Lower leg skin (tissue), 4 donors: ENCODE measurements around the gene CLEC3A. TPM values are rescaled to one million over a fixed set of nuclear protein-coding genes. Genes with fewer than 3 reads are reported as not detected.
A peak's percentile ranks its signal among the peaks of the same experiment; 100 is the strongest.

Source experiments
- DNase-seq, 2 donors: peaks; one replicate each; pipeline ENCODE4 v3.0.0-alpha.2; 2019; ENCODE audit warnings: low spot score in 2 of 2
- H3K4me3 ChIP-seq: fragments of 200-600 bp; sonication (generic); 2 replicates; pipeline ENCODE4 v1.5.1; 2017; ENCODE audit warnings: mild to moderate bottlenecking, low read depth; ENCODE audit not compliant: poor library complexity, severe bottlenecking
- CTCF ChIP-seq, 3 donors: fragments of 450-650 bp; IDR thresholded peaks; one replicate each; pipeline ENCODE4 v1.5.1; 2016; ENCODE audit warnings: antibody characterized with exemption in 3 of 3, mild to moderate bottlenecking in 3 of 3, moderate library complexity in 2 of 3
- POLR2A ChIP-seq, 2 donors: fragments of 450-650 bp; IDR thresholded peaks; one replicate each; pipeline ENCODE4 v1.6.1; 2016 to 2017; ENCODE audit warnings: antibody characterized with exemption in 2 of 2, mild to moderate bottlenecking in 1 of 2, moderate library complexity in 1 of 2
- WGBS, 2 donors: methylation state at CpG; one replicate each; pipeline ENCODE4 v1.1.5; 2018; 5-methylcytosine and 5-hydroxymethylcytosine counted together
- intact Hi-C: fragments of 100-400 bp; cut with DNase I; formaldehyde crosslinking; loops from one replicate; pipeline ENCODE4 v1.15.0; 2023; ENCODE audit warnings: low total_unique reads
- total RNA-seq, 4 donors: library from RNA; depleted of rRNA; stranded (reverse); fragments of >200 nt; gene quantifications; one replicate each; pipeline ENCODE4 v1.1.0, GENCODE V29; 2016

Gene CLEC3A
- total RNA-seq, 4 donors from 2014 or later = not detected

- WGBS, 2 donors = 93 to 94% methylated on average over 7 of the region's 7 CpGs
- intact Hi-C loops = no loop called here
- no peak for DNase-seq
- TF ChIP-seq CTCF (IDR thresholded peaks at IDR 0.05) (no peak), POLR2A (IDR thresholded peaks at IDR 0.05) (no peak)
- H3K4me3 ChIP-seq = no peak overlapping the region
These were observed 26.4 kb upstream of the CLEC3A start for GRCh38 chr16:77995843-77996455.

GRCh38 chr16:77998350-77999023 lies 23.9 kb upstream of the CLEC3A start:
- no peak for DNase-seq
- TF ChIP-seq CTCF (IDR thresholded peaks at IDR 0.05) (no peak), POLR2A (IDR thresholded peaks at IDR 0.05) (no peak)
- H3K4me3 ChIP-seq = no peak overlapping the region
- intact Hi-C loops = no loop called here
- 49 to 57% methylated on average over 10 of the region's 10 CpGs for WGBS, 2 donors

GRCh38 chr16:78001451-78002025 lies 20.8 kb upstream of the CLEC3A start:
- H3K4me3 ChIP-seq = no peak overlapping the region
- WGBS, 2 donors = 66 to 69% methylated on average over 4 of the region's 4 CpGs
- DNase-seq = no peak
- intact Hi-C loops = no loop called here
- TF ChIP-seq CTCF (IDR thresholded peaks at IDR 0.05) (no peak), POLR2A (IDR thresholded peaks at IDR 0.05) (no peak)

GRCh38 chr16:78002915-78003538 lies 19.3 kb upstream of the CLEC3A start:
- TF ChIP-seq CTCF (IDR thresholded peaks at IDR 0.05) = peak in 1 of 3 donors; percentile 68
- TF ChIP-seq POLR2A (IDR thresholded peaks at IDR 0.05) = no peak
- DNase-seq = peak; percentile 73 to 94
- intact Hi-C loops = no loop called here
- no peak overlapping the region for H3K4me3 ChIP-seq
- 15 to 16% methylated on average over 11 of the region's 11 CpGs for WGBS, 2 donors

- no peak overlapping the region for H3K4me3 ChIP-seq
- TF ChIP-seq POLR2A (IDR thresholded peaks at IDR 0.05) = no peak
- no peak for TF ChIP-seq CTCF (IDR thresholded peaks at IDR 0.05)
- WGBS, 2 donors = 85 to 88% methylated on average over 4 of the region's 4 CpGs
- intact Hi-C loops = no loop called here
- DNase-seq = no peak
These were observed 17.8 kb upstream of the CLEC3A start for GRCh38 chr16:78004517-78004916.
